IPS-11a (cell line): ENCODE data around the gene CNTNAP2.

Experiments used
- H3K4me3 ChIP-seq: one replicate; pipeline ENCODE4 v1.5.1; 2013; ENCODE audit warnings: low read depth, low read length, control low read depth

Gene CNTNAP2

GRCh38 chr7:146661435-146661834, 544.8 kb downstream of the CNTNAP2 start:
- no peak overlapping the region for H3K4me3 ChIP-seq

GRCh38 chr7:146661929-146662328, 545.3 kb downstream of the CNTNAP2 start:
- no peak overlapping the region for H3K4me3 ChIP-seq

- H3K4me3 ChIP-seq: no peak overlapping the region
Measured at GRCh38 chr7:146665023-146665422, 548.4 kb downstream of the CNTNAP2 start.

GRCh38 chr7:146670532-146670931, 553.9 kb downstream of the CNTNAP2 start:
- no peak overlapping the region for H3K4me3 ChIP-seq

- H3K4me3 ChIP-seq: no peak overlapping the region
Measured at GRCh38 chr7:146681487-146681886, 564.9 kb downstream of the CNTNAP2 start.

GRCh38 chr7:146683439-146683838, 566.8 kb downstream of the CNTNAP2 start:
- no peak overlapping the region for H3K4me3 ChIP-seq

GRCh38 chr7:146690987-146691386, 574.4 kb downstream of the CNTNAP2 start:
- no peak overlapping the region for H3K4me3 ChIP-seq

- no peak overlapping the region for H3K4me3 ChIP-seq
Measured at GRCh38 chr7:146698995-146699610, 582.5 kb downstream of the CNTNAP2 start.

GRCh38 chr7:146700015-146700560, 583.5 kb downstream of the CNTNAP2 start:
- H3K4me3 ChIP-seq: no peak overlapping the region

GRCh38 chr7:146701166-146701565, 584.6 kb downstream of the CNTNAP2 start:
- no peak overlapping the region for H3K4me3 ChIP-seq

GRCh38 chr7:146702898-146703297, 586.3 kb downstream of the CNTNAP2 start:
- H3K4me3 ChIP-seq: no peak overlapping the region

GRCh38 chr7:146709451-146710027, 592.9 kb downstream of the CNTNAP2 start:
- no peak overlapping the region for H3K4me3 ChIP-seq

- no peak overlapping the region for H3K4me3 ChIP-seq
Measured at GRCh38 chr7:146713205-146713604, 596.6 kb downstream of the CNTNAP2 start.

- no peak overlapping the region for H3K4me3 ChIP-seq
Measured at GRCh38 chr7:146713934-146714333, 597.3 kb downstream of the CNTNAP2 start.

GRCh38 chr7:146720195-146720594, 603.6 kb downstream of the CNTNAP2 start:
- H3K4me3 ChIP-seq: no peak overlapping the region

- no peak overlapping the region for H3K4me3 ChIP-seq
Measured at GRCh38 chr7:146722986-146723385, 606.4 kb downstream of the CNTNAP2 start.

- no peak overlapping the region for H3K4me3 ChIP-seq
Measured at GRCh38 chr7:146725520-146725919, 608.9 kb downstream of the CNTNAP2 start.

GRCh38 chr7:146728141-146728540, 611.5 kb downstream of the CNTNAP2 start:
- H3K4me3 ChIP-seq: no peak overlapping the region

- H3K4me3 ChIP-seq: no peak overlapping the region
Measured at GRCh38 chr7:146728611-146729010, 612.0 kb downstream of the CNTNAP2 start.

GRCh38 chr7:146731185-146731584, 614.6 kb downstream of the CNTNAP2 start:
- H3K4me3 ChIP-seq: no peak overlapping the region

GRCh38 chr7:146735992-146736391, 619.4 kb downstream of the CNTNAP2 start:
- no peak overlapping the region for H3K4me3 ChIP-seq

GRCh38 chr7:146736446-146737190, 620.0 kb downstream of the CNTNAP2 start:
- H3K4me3 ChIP-seq: no peak overlapping the region
